ENCODE measurements around the gene AOAH. TPM values are rescaled to one million over a fixed set of nuclear protein-coding genes. Genes with fewer than 3 reads are reported as not detected.
A peak's percentile ranks its signal among the peaks of the same experiment; 100 is the strongest.
"Not testable (repeated sequence)": the region's sequence is repeated elsewhere in the genome, so short reads cannot be mapped to it uniquely, and the experiment has no call there.

Gene AOAH
- total and polyA plus RNA-seq, 9 donors, result 2.4 to 4.4 (median 3.4) TPM

GRCh38 chr7:36726311-36726710 lies 2.0 kb upstream of the AOAH start:
- no peak overlapping the region for H3K27ac ChIP-seq (ENCODE audit: low read length)
- DNase-seq, result no peak
- H3K4me3 ChIP-seq (ENCODE audit: low read length), result no peak overlapping the region
- no peaks in the 10 kb centered on the region for H3K36me3 ChIP-seq (ENCODE audit: control insufficient read depth, insufficient read depth, low read length)
- WGBS (ENCODE audit: insufficient coverage), result 84% methylated on average over 4 of the region's 7 CpGs
- peaks cover 2% of the 10 kb centered on the region for H3K4me1 ChIP-seq (ENCODE audit: control insufficient read depth, insufficient read depth, low read length)
- H3K27me3 ChIP-seq (ENCODE audit: control insufficient read depth, insufficient read depth, low read length), result no peaks in the 10 kb centered on the region
- H3K9me3 ChIP-seq (replicated peaks; ENCODE audit: control insufficient read depth, low read depth, low read length), result no peaks in the 10 kb centered on the region

GRCh38 chr7:36724996-36725395 lies 702 bp upstream of the AOAH start:
- Histone ChIP-seq H3K4me3 (ENCODE audit: low read length) (no peak overlapping the region), H3K9me3 (replicated peaks; ENCODE audit: control insufficient read depth, low read depth, low read length) (no peaks in the 10 kb centered on the region), H3K36me3 (ENCODE audit: control insufficient read depth, insufficient read depth, low read length) (no peaks in the 10 kb centered on the region), H3K4me1 (ENCODE audit: control insufficient read depth, insufficient read depth, low read length) (peaks cover 2% of the 10 kb centered on the region), H3K27ac (ENCODE audit: low read length) (no peak overlapping the region), H3K27me3 (ENCODE audit: control insufficient read depth, insufficient read depth, low read length) (no peaks in the 10 kb centered on the region)
- WGBS (ENCODE audit: insufficient coverage), result no CpG with 5 or more reads among the region's 2 CpGs
- no peak for DNase-seq

GRCh38 chr7:36723291-36723690 lies 1.0 kb downstream of the AOAH start:
- Histone ChIP-seq H3K27ac (ENCODE audit: low read length) (peak overlapping the region; percentile 6), H3K27me3 (ENCODE audit: control insufficient read depth, insufficient read depth, low read length) (no peaks in the 10 kb centered on the region), H3K36me3 (ENCODE audit: control insufficient read depth, insufficient read depth, low read length) (no peaks in the 10 kb centered on the region), H3K9me3 (replicated peaks; ENCODE audit: control insufficient read depth, low read depth, low read length) (no peaks in the 10 kb centered on the region), H3K4me1 (ENCODE audit: control insufficient read depth, insufficient read depth, low read length) (peaks cover 2% of the 10 kb centered on the region), H3K4me3 (ENCODE audit: low read length) (peak overlapping the region; percentile 23)
- DNase-seq, result no peak
- WGBS (ENCODE audit: insufficient coverage), result 100% methylated on average over 4 of the region's 4 CpGs

- H3K4me1 ChIP-seq (ENCODE audit: control insufficient read depth, insufficient read depth, low read length), result no peaks in the 10 kb centered on the region
- H3K27ac ChIP-seq (ENCODE audit: low read length), result no peak overlapping the region
- H3K36me3 ChIP-seq (ENCODE audit: control insufficient read depth, insufficient read depth, low read length), result no peaks in the 10 kb centered on the region
- no peak for DNase-seq
- no CpG with 5 or more reads among the region's 3 CpGs for whole genome bisulfite sequencing (ENCODE audit: insufficient coverage)
- no peaks in the 10 kb centered on the region for H3K27me3 ChIP-seq (ENCODE audit: control insufficient read depth, insufficient read depth, low read length)
- no peaks in the 10 kb centered on the region for H3K9me3 ChIP-seq (replicated peaks; ENCODE audit: control insufficient read depth, low read depth, low read length)
- H3K4me3 ChIP-seq (ENCODE audit: low read length), result no peak overlapping the region
Measured at GRCh38 chr7:36719083-36719632, 5.1 kb downstream of the AOAH start.

- no peaks in the 10 kb centered on the region for H3K9me3 ChIP-seq (replicated peaks; ENCODE audit: control insufficient read depth, low read depth, low read length)
- no peaks in the 10 kb centered on the region for H3K27me3 ChIP-seq (ENCODE audit: control insufficient read depth, insufficient read depth, low read length)
- H3K4me1 ChIP-seq (ENCODE audit: control insufficient read depth, insufficient read depth, low read length), result no peaks in the 10 kb centered on the region
- H3K36me3 ChIP-seq (ENCODE audit: control insufficient read depth, insufficient read depth, low read length), result no peaks in the 10 kb centered on the region
- peak; percentile 60 for DNase-seq
- no CpG with 5 or more reads among the region's 3 CpGs for WGBS (ENCODE audit: insufficient coverage)
- no peak overlapping the region for H3K4me3 ChIP-seq (ENCODE audit: low read length)
- no peak overlapping the region for H3K27ac ChIP-seq (ENCODE audit: low read length)
Measured at GRCh38 chr7:36717586-36717985, 6.7 kb downstream of the AOAH start.

GRCh38 chr7:36716802-36717201 lies 7.5 kb downstream of the AOAH start:
- H3K27ac ChIP-seq (ENCODE audit: low read length); H3K27me3 ChIP-seq (ENCODE audit: control insufficient read depth, insufficient read depth, low read length): not testable (repeated sequence)

GRCh38 chr7:36712015-36712414 lies 12.3 kb downstream of the AOAH start:
- H3K4me3 ChIP-seq (ENCODE audit: low read length), result no peak overlapping the region
- no peak for DNase-seq

More at GRCh38 chr7:36716802-36717201, 7.5 kb downstream of the AOAH start:
- not testable (repeated sequence) for H3K4me3 ChIP-seq (ENCODE audit: low read length); H3K4me1 ChIP-seq (ENCODE audit: control insufficient read depth, insufficient read depth, low read length); H3K36me3 ChIP-seq (ENCODE audit: control insufficient read depth, insufficient read depth, low read length); DNase-seq; H3K9me3 ChIP-seq (replicated peaks; ENCODE audit: control insufficient read depth, low read depth, low read length)
- WGBS (ENCODE audit: insufficient coverage), result no CpG with 5 or more reads among the region's 8 CpGs

GRCh38 chr7:36711256-36711655 lies 13.0 kb downstream of the AOAH start:
- H3K4me1 ChIP-seq (ENCODE audit: control insufficient read depth, insufficient read depth, low read length), result no peaks in the 10 kb centered on the region
- no peaks in the 10 kb centered on the region for H3K9me3 ChIP-seq (replicated peaks; ENCODE audit: control insufficient read depth, low read depth, low read length)
- no peak for DNase-seq
- H3K36me3 ChIP-seq (ENCODE audit: control insufficient read depth, insufficient read depth, low read length), result no peaks in the 10 kb centered on the region
- no peak overlapping the region for H3K4me3 ChIP-seq (ENCODE audit: low read length)
- WGBS (ENCODE audit: insufficient coverage), result no CpG with 5 or more reads among the region's 1 CpG
- H3K27me3 ChIP-seq (ENCODE audit: control insufficient read depth, insufficient read depth, low read length), result no peaks in the 10 kb centered on the region
- H3K27ac ChIP-seq (ENCODE audit: low read length), result no peak overlapping the region

More at GRCh38 chr7:36712015-36712414, 12.3 kb downstream of the AOAH start:
- H3K27ac ChIP-seq (ENCODE audit: low read length), result no peak overlapping the region
- WGBS (ENCODE audit: insufficient coverage), result no CpG with 5 or more reads among the region's 5 CpGs
- no peaks in the 10 kb centered on the region for H3K9me3 ChIP-seq (replicated peaks; ENCODE audit: control insufficient read depth, low read depth, low read length)
- no peaks in the 10 kb centered on the region for H3K36me3 ChIP-seq (ENCODE audit: control insufficient read depth, insufficient read depth, low read length)
- H3K4me1 ChIP-seq (ENCODE audit: control insufficient read depth, insufficient read depth, low read length), result no peaks in the 10 kb centered on the region
- H3K27me3 ChIP-seq (ENCODE audit: control insufficient read depth, insufficient read depth, low read length), result no peaks in the 10 kb centered on the region

- H3K4me3 ChIP-seq (ENCODE audit: low read length), result no peak overlapping the region
- DNase-seq, result no peak
- no peaks in the 10 kb centered on the region for H3K36me3 ChIP-seq (ENCODE audit: control insufficient read depth, insufficient read depth, low read length)
- no CpG with 5 or more reads among the region's 3 CpGs for WGBS (ENCODE audit: insufficient coverage)
- no peaks in the 10 kb centered on the region for H3K4me1 ChIP-seq (ENCODE audit: control insufficient read depth, insufficient read depth, low read length)
- no peak overlapping the region for H3K27ac ChIP-seq (ENCODE audit: low read length)
- no peaks in the 10 kb centered on the region for H3K9me3 ChIP-seq (replicated peaks; ENCODE audit: control insufficient read depth, low read depth, low read length)
- no peaks in the 10 kb centered on the region for H3K27me3 ChIP-seq (ENCODE audit: control insufficient read depth, insufficient read depth, low read length)
Measured at GRCh38 chr7:36710186-36710791, 14.0 kb downstream of the AOAH start.

- H3K4me1 ChIP-seq (ENCODE audit: control insufficient read depth, insufficient read depth, low read length), result no peaks in the 10 kb centered on the region
- 43% methylated on average over 2 of the region's 5 CpGs for WGBS (ENCODE audit: insufficient coverage)
- no peaks in the 10 kb centered on the region for H3K9me3 ChIP-seq (replicated peaks; ENCODE audit: control insufficient read depth, low read depth, low read length)
- H3K4me3 ChIP-seq (ENCODE audit: low read length), result no peak overlapping the region
- no peak overlapping the region for H3K27ac ChIP-seq (ENCODE audit: low read length)
- H3K27me3 ChIP-seq (ENCODE audit: control insufficient read depth, insufficient read depth, low read length), result no peaks in the 10 kb centered on the region
- no peak for DNase-seq
- H3K36me3 ChIP-seq (ENCODE audit: control insufficient read depth, insufficient read depth, low read length), result no peaks in the 10 kb centered on the region
Measured at GRCh38 chr7:36708767-36709166, 15.5 kb downstream of the AOAH start.

- DNase-seq, result no peak
- Histone ChIP-seq H3K4me1 (ENCODE audit: control insufficient read depth, insufficient read depth, low read length) (no peaks in the 10 kb centered on the region), H3K4me3 (ENCODE audit: low read length) (no peak overlapping the region), H3K27me3 (ENCODE audit: control insufficient read depth, insufficient read depth, low read length) (no peaks in the 10 kb centered on the region), H3K27ac (ENCODE audit: low read length) (no peak overlapping the region), H3K9me3 (replicated peaks; ENCODE audit: control insufficient read depth, low read depth, low read length) (no peaks in the 10 kb centered on the region), H3K36me3 (ENCODE audit: control insufficient read depth, insufficient read depth, low read length) (no peaks in the 10 kb centered on the region)
- WGBS (ENCODE audit: insufficient coverage), result 83% methylated on average over 1 of the region's 4 CpGs
Measured at GRCh38 chr7:36707898-36708297, 16.4 kb downstream of the AOAH start.
